Erythroblast (primary cell): Measurements from ENCODE around the gene LYG2.

Source experiments
- GATA1 ChIP-seq: IDR thresholded peaks from 2 replicates; pipeline ENCODE4 v1.6.1; 2011; ENCODE audit warnings: low read depth, mild to moderate bottlenecking, control low read depth, low read length, moderate library complexity
- POLR2A ChIP-seq: IDR thresholded peaks from 2 replicates; pipeline ENCODE4 v1.6.1; 2011; ENCODE audit warnings: mild to moderate bottlenecking, low read length

DNA sequence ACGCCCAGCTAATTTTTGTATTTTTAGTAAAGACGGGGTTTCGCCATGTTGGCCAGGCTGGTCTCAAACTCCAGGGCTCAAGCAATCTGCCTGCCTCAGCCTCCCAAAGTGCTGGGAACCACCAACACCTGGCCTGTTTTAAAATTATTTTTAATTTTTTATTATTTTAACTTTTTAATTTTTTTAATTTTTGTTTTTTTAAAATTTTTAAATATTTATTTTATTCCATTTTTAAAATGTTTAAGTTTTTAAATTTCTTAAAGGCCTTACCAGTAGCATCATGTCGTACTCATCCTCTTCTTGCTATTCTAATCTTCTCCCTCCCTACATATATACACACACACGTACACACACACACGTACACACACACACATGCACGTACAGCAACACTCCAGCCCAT lies 44.1 kb upstream of the LYG2 start:
- TF ChIP-seq POLR2A: no peak
- TF ChIP-seq GATA1: no peak
